ENCODE data around the gene JAK1.

Gene JAK1

DNA sequence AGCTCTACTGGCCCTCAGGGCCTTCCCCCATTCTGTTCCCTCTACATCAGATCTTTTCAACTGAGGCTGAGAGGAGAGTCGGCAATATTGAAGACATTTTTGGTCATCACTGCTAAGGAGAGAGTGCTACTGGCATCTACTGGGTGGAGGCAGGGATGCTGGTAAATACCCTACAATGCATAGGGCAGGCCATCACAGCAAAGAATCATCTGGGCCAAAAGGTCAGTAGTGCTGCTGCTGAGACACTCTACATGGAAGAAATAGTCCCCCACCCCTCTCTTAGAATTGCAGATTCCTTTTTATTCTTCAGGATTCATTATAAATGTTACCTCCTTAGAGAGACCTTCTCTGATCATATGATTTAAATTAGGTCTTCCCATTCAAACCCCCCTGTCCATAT lies 94.3 kb downstream of the JAK1 start:
- peaks cover 12 to 21% of the 10 kb centered on the region in 2 experiments for H3K36me3 ChIP-seq (ENCODE audit: control insufficient read depth in 1 of 2, insufficient read depth in 2 of 2, low read length in 2 of 2)

DNA sequence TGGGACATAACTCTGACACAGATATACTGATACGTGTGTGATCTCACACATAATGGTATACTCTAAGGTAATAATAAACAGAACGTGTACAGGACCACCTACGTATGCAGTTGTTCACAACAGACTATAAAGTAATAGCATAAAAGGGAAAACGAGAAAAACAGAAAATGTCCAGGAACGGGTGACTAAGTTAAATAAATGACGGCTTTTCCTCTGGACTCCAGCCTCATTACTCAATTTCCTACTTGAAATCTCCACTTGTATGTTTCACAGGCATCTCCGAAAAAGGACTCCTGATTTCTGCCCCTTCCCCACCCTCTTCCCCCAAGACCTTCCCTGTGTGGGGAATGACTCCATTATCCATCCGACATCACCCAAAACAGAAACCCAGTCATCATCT lies 95.1 kb downstream of the JAK1 start:
- no peak for DNase-seq
- Histone ChIP-seq H2BK120ac (ENCODE audit: insufficient read depth, low read length, poor library complexity) (no peak overlapping the region), H3K4me2 (ENCODE audit: low read length) (no peak overlapping the region), H2BK12ac (ENCODE audit: low read length) (no peak overlapping the region), H3K4me1 (ENCODE audit: control insufficient read depth in 1 of 2, insufficient read depth in 2 of 2, low read length in 2 of 2) (no peaks in the 10 kb centered on the region), H4K8ac (ENCODE audit: low read depth, low read length) (no peak overlapping the region), H3K14ac (ENCODE audit: low read length) (no peak overlapping the region), H3K9me3 (ENCODE audit: insufficient read depth, low read depth, low read length) (no peaks in the 10 kb centered on the region), H3K23ac (ENCODE audit: low read length) (no peak overlapping the region), H3K79me2 (ENCODE audit: control insufficient read depth, insufficient read depth, low read length, poor library complexity) (no peaks in the 10 kb centered on the region), H3K4me3 (ENCODE audit: low read depth, low read length) (no peak overlapping the region), H2AK5ac (ENCODE audit: low read length) (no peak overlapping the region), H3K18ac (ENCODE audit: low read length) (no peak overlapping the region), H3K27ac (ENCODE audit: low read depth, low read length) (no peak overlapping the region), H3K4ac (ENCODE audit: low read depth, low read length) (no peak overlapping the region), H4K12ac (ENCODE audit: low read depth, low read length) (no peak overlapping the region), H3K79me1 (ENCODE audit: low read length) (no peaks in the 10 kb centered on the region), H3K36me3 (ENCODE audit: control insufficient read depth in 1 of 2, insufficient read depth in 2 of 2, low read length in 2 of 2) (peaks cover 12 to 23% of the 10 kb centered on the region in 2 experiments), H2AFZ (ENCODE audit: insufficient read depth, low read length, poor library complexity) (no peak overlapping the region), H3K9ac (ENCODE audit: low read length) (no peak overlapping the region), H4K91ac (ENCODE audit: low read depth, low read length) (no peak overlapping the region), H3K27me3 (ENCODE audit: insufficient read depth, low read length) (no peaks in the 10 kb centered on the region), H2BK5ac (ENCODE audit: low read depth, low read length, poor library complexity) (no peak overlapping the region)
- no CpG with 5 or more reads among the region's 8 CpGs for WGBS (ENCODE audit: extremely low coverage, insufficient coverage, insufficient read length)

More for the DNA sequence above, 94.3 kb downstream of the JAK1 start:
- Histone ChIP-seq H3K4me3 (ENCODE audit: low read depth, low read length) (no peak overlapping the region), H4K91ac (ENCODE audit: low read depth, low read length) (no peak overlapping the region), H3K9ac (ENCODE audit: low read length) (no peak overlapping the region), H3K4me1 (ENCODE audit: control insufficient read depth in 1 of 2, insufficient read depth in 2 of 2, low read length in 2 of 2) (no peaks in the 10 kb centered on the region), H3K4me2 (ENCODE audit: low read length) (no peak overlapping the region), H3K23ac (ENCODE audit: low read length) (no peak overlapping the region), H2BK12ac (ENCODE audit: low read length) (no peak overlapping the region), H2BK120ac (ENCODE audit: insufficient read depth, low read length, poor library complexity) (no peak overlapping the region), H4K8ac (ENCODE audit: low read depth, low read length) (no peak overlapping the region), H3K79me2 (ENCODE audit: control insufficient read depth, insufficient read depth, low read length, poor library complexity) (no peaks in the 10 kb centered on the region), H2AFZ (ENCODE audit: insufficient read depth, low read length, poor library complexity) (no peak overlapping the region), H3K14ac (ENCODE audit: low read length) (no peak overlapping the region), H3K4ac (ENCODE audit: low read depth, low read length) (no peak overlapping the region), H2AK5ac (ENCODE audit: low read length) (no peak overlapping the region), H3K79me1 (ENCODE audit: low read length) (no peaks in the 10 kb centered on the region), H3K27ac (ENCODE audit: low read depth, low read length) (no peak overlapping the region), H3K18ac (ENCODE audit: low read length) (no peak overlapping the region), H3K27me3 (ENCODE audit: insufficient read depth, low read length) (no peaks in the 10 kb centered on the region), H3K9me3 (ENCODE audit: insufficient read depth, low read depth, low read length) (no peaks in the 10 kb centered on the region), H4K12ac (ENCODE audit: low read depth, low read length) (no peak overlapping the region), H2BK5ac (ENCODE audit: low read depth, low read length, poor library complexity) (no peak overlapping the region)
- DNase-seq, result no peak
- WGBS (ENCODE audit: extremely low coverage, insufficient coverage, insufficient read length), result no CpG with 5 or more reads among the region's 1 CpG

DNA sequence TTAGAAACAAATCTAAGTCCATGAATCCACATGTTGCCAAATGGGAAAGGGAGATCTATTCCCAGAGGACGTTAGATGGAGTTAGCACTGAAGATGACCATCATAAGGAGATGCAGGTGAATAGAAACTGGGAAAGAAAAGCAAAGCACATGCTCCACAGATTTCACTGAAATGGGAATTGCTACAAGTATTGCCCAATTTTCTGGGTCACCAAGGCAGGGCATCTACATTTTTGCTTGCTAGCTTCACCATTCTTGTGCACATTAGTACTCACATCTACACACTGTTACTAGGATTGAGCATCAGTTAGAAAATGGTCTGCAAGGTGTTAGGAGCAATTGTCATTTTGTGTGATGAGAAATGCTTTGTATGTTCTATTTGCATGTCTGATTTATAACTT lies 99.1 kb downstream of the JAK1 start:
- Histone ChIP-seq H3K79me2 (ENCODE audit: control insufficient read depth, insufficient read depth, low read length, poor library complexity) (no peaks in the 10 kb centered on the region), H3K9ac (ENCODE audit: low read length) (no peak overlapping the region), H3K23ac (ENCODE audit: low read length) (no peak overlapping the region), H3K4me3 (ENCODE audit: low read depth, low read length) (no peak overlapping the region), H3K4me1 (ENCODE audit: control insufficient read depth in 1 of 2, insufficient read depth in 2 of 2, low read length in 2 of 2) (no peaks in the 10 kb centered on the region), H3K27ac (ENCODE audit: low read depth, low read length) (no peak overlapping the region), H3K36me3 (ENCODE audit: control insufficient read depth in 1 of 2, insufficient read depth in 2 of 2, low read length in 2 of 2) (peaks cover 8 to 18% of the 10 kb centered on the region in 2 experiments), H2AK5ac (ENCODE audit: low read length) (no peak overlapping the region), H4K8ac (ENCODE audit: low read depth, low read length) (no peak overlapping the region), H3K4me2 (ENCODE audit: low read length) (no peak overlapping the region), H3K4ac (ENCODE audit: low read depth, low read length) (no peak overlapping the region), H2BK12ac (ENCODE audit: low read length) (no peak overlapping the region), H4K91ac (ENCODE audit: low read depth, low read length) (no peak overlapping the region), H3K27me3 (ENCODE audit: insufficient read depth, low read length) (no peaks in the 10 kb centered on the region), H3K79me1 (ENCODE audit: low read length) (no peaks in the 10 kb centered on the region), H3K18ac (ENCODE audit: low read length) (no peak overlapping the region), H2BK120ac (ENCODE audit: insufficient read depth, low read length, poor library complexity) (no peak overlapping the region), H2AFZ (ENCODE audit: insufficient read depth, low read length, poor library complexity) (no peak overlapping the region), H3K14ac (ENCODE audit: low read length) (no peak overlapping the region), H3K9me3 (ENCODE audit: insufficient read depth, low read depth, low read length) (no peaks in the 10 kb centered on the region), H2BK5ac (ENCODE audit: low read depth, low read length, poor library complexity) (no peak overlapping the region), H4K12ac (ENCODE audit: low read depth, low read length) (no peak overlapping the region)
- DNase-seq, result peak; percentile 35 to 71
- no CpG with 5 or more reads among the region's 1 CpG for WGBS (ENCODE audit: extremely low coverage, insufficient coverage, insufficient read length)

DNA sequence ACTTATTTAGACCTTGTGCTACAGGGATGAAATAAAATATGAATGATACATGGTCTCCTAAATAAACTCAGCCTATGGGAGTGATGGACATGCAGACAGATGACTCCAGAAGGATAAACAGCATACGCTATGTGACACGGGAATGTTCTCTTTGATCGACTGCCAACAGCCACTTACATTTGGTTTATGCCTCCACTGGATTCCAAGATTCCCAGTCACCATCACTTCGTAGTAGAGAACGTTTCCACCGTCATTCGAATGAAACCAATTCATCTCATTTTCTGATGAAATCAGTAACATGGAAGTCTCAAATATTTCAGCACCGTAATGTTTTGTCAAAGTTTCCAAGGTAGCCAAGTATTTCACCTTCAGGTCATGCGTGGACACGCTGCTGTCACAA lies 99.7 kb downstream of the JAK1 start:
- Histone ChIP-seq H3K18ac (ENCODE audit: low read length) (no peak overlapping the region), H3K14ac (ENCODE audit: low read length) (no peak overlapping the region), H3K23ac (ENCODE audit: low read length) (no peak overlapping the region), H3K27ac (ENCODE audit: low read depth, low read length) (no peak overlapping the region), H3K4me1 (ENCODE audit: control insufficient read depth in 1 of 2, insufficient read depth in 2 of 2, low read length in 2 of 2) (no peaks in the 10 kb centered on the region), H3K36me3 (ENCODE audit: control insufficient read depth in 1 of 2, insufficient read depth in 2 of 2, low read length in 2 of 2) (peaks cover 8 to 16% of the 10 kb centered on the region in 2 experiments), H4K12ac (ENCODE audit: low read depth, low read length) (no peak overlapping the region), H3K9me3 (ENCODE audit: insufficient read depth, low read depth, low read length) (no peaks in the 10 kb centered on the region), H4K8ac (ENCODE audit: low read depth, low read length) (no peak overlapping the region), H3K4ac (ENCODE audit: low read depth, low read length) (no peak overlapping the region), H3K4me3 (ENCODE audit: low read depth, low read length) (no peak overlapping the region), H3K79me1 (ENCODE audit: low read length) (no peaks in the 10 kb centered on the region), H3K27me3 (ENCODE audit: insufficient read depth, low read length) (no peaks in the 10 kb centered on the region), H2AFZ (ENCODE audit: insufficient read depth, low read length, poor library complexity) (no peak overlapping the region), H2BK5ac (ENCODE audit: low read depth, low read length, poor library complexity) (no peak overlapping the region), H2BK120ac (ENCODE audit: insufficient read depth, low read length, poor library complexity) (no peak overlapping the region), H2AK5ac (ENCODE audit: low read length) (no peak overlapping the region), H3K4me2 (ENCODE audit: low read length) (no peak overlapping the region), H4K91ac (ENCODE audit: low read depth, low read length) (no peak overlapping the region), H3K79me2 (ENCODE audit: control insufficient read depth, insufficient read depth, low read length, poor library complexity) (no peaks in the 10 kb centered on the region), H3K9ac (ENCODE audit: low read length) (no peak overlapping the region), H2BK12ac (ENCODE audit: low read length) (no peak overlapping the region)
- WGBS (ENCODE audit: extremely low coverage, insufficient coverage, insufficient read length), result no CpG with 5 or more reads among the region's 10 CpGs
- peak; percentile 71 to 95 for DNase-seq

Data from trophoblast cell (in vitro differentiated cells and primary cell).